Loucy (cell line): ENCODE results near the gene CD160.
"Not testable (repeated sequence)": the region's sequence is repeated elsewhere in the genome, so short reads cannot be mapped to it uniquely, and the experiment has no call there.

ENCODE experiments used
- EZH2phosphoT487 ChIP-seq: fragments of 200-600 bp; IDR thresholded peaks from 2 replicates; pipeline ENCODE4 v1.6.1; 2018; ENCODE audit warnings: antibody characterized with exemption, mild to moderate bottlenecking, moderate library complexity, borderline replicate concordance
- TF ChIP-seq, protein P1 (sequence below): fragments of 200-600 bp; sonication (generic); conservative IDR thresholded peaks from 2 replicates; pipeline ENCODE4 v1.5.1; 2014; ENCODE audit warnings: mild to moderate bottlenecking, antibody characterized with exemption, low read length

DNA sequence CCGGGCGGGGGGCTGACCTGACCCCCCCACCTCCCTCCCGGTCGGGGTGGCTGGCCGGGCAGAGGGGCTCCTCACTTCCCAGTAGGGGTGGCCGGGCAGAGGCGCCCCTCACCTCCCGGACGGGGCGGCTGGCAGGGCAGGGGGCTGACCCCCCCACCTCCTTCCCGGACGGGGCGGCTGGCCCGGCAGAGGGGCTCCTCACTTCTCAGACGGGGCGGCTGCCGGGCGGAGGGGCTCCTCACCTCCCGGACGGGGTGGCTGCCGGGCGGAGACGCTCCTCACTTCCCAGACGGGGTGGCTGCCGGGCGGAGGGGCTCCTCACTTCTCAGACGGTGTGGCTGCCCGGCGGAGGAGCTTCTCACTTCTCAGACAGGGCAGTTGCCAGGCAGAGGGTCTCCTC is 47.6 kb downstream of the CD160 start:
- TF ChIP-seq, protein P1, sequence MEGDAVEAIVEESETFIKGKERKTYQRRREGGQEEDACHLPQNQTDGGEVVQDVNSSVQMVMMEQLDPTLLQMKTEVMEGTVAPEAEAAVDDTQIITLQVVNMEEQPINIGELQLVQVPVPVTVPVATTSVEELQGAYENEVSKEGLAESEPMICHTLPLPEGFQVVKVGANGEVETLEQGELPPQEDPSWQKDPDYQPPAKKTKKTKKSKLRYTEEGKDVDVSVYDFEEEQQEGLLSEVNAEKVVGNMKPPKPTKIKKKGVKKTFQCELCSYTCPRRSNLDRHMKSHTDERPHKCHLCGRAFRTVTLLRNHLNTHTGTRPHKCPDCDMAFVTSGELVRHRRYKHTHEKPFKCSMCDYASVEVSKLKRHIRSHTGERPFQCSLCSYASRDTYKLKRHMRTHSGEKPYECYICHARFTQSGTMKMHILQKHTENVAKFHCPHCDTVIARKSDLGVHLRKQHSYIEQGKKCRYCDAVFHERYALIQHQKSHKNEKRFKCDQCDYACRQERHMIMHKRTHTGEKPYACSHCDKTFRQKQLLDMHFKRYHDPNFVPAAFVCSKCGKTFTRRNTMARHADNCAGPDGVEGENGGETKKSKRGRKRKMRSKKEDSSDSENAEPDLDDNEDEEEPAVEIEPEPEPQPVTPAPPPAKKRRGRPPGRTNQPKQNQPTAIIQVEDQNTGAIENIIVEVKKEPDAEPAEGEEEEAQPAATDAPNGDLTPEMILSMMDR = not testable (repeated sequence)
- not testable (repeated sequence) for TF ChIP-seq EZH2phosphoT487
